ENCODE data around the gene SLC2A1.
"Not testable (repeated sequence)": the region's sequence is repeated elsewhere in the genome, so short reads cannot be mapped to it uniquely, and the experiment has no call there.

The SLC2A1 gene

GRCh38 chr1:42927274-42927841 is 31.3 kb downstream of the SLC2A1 start:
- no peak for DNase-seq

- no peak for DNase-seq
Measured at GRCh38 chr1:42926879-42927242, 31.8 kb downstream of the SLC2A1 start.

DNA sequence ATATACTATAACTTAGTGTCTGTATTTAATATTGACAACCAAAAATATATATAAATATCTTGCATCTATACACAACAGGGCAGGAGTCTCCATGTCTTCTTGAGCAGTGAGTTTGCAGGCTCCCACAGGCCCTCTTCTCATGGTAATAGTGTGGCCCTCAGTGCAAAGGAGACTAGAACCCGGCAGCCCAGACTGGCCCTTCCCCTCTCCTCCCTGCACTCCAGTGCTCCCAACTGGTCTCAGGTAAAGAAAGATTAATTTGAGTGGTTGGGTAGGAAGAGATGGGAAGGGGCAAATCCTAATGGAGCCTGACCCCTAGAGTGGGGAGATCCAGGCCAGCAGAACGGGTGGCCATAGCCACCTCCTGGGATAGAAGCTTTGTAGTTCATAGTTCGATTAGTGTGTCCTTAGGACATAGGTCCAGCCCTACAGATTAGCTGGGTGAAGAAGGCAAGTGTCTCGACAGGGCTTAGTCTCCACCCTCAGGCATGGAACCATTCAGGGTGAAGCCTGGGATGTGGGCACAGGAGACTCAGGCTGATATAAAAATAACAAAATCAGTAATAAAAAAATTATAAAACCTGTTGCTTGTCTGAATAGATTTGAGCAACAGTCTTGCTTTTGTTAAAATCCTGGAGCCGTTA is 32.3 kb downstream of the SLC2A1 start:
- DNase-seq: no peak

DNA sequence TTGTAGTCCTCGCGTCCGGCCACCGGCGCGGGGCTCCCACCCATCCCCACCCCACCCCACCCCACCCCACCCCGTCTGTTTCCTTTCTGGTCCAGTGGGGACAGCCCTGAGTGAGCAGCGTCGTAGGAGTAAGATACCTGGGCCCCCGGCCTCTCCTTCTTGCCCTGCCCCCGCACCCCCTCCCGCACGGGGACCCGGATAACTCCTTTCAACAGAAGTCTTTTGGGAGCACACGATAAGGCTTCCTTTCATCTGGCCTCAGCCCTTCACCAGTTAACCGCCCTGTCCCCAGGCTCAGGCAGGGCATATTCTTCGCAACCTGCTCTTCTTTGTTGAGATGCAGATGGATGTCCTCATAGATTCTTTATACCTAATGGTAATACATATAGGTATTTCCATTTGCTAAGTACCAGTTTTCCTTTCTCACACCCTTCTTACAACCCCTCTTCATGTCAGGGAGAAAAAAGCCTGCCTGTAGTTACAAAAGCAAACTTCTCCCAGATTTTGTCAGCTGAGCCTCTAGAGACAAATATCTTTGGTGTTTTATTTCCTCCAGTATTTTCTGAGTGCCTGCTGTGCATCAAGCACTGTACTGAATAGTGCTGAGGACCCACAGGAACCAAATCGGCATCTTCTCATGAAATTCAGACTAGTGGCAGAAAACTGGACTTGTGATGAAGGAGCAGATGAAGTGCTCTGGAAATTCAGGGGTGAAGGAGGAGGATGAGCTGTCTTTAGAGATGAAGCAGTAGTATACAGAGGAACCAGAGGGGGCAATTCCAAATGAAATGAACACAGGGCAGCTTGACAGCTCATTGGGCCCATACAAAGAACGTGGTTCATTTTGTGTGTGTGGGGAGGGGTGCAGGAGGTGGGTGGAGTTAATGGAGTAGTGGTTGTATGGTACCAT is 33.6 kb downstream of the SLC2A1 start:
- DNase-seq: no peak

DNA sequence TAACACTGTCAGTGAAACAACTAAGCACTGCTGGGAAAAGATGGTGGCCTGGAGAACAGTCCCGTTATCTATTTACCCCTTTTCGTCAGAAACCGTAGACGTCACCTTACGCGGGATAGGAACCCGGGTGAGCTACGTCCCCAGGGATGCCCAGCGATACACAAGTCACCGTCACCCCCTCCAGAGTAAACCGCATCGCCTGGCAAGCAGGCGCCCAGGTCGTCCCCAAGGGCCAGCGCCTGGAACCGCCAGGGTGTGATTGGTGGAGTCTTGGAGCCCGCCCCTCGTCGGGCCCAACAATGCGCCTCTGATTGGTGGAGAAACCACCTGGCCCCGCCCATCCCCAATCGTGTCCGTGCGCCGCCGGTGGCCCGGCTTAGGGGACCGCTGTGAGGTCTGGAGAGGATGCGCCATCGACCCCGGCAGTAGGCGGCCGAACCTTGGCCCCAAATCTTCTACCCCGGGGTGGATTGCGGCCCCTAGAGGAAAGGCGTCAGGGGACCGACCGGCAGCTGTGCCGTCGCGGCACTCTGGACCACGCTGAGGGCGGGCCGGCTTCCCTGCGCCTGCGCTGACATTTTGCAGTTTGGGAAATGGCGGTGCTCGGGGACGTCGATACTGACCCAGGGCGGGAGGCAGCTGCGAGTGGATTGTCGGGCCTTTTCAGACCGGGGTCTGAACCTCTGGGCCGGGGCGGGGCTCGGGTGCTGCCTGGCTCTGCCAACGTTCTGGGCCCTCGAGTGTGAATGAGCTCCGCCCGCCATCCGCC is 34.4 kb downstream of the SLC2A1 start:
- peak; percentile 92 for DNase-seq

GRCh38 chr1:42923367-42924081 is 35.1 kb downstream of the SLC2A1 start:
- no peak for DNase-seq

- peak; percentile 70 to 81 for DNase-seq
Measured at GRCh38 chr1:42922687-42923366, 35.8 kb downstream of the SLC2A1 start.

DNA sequence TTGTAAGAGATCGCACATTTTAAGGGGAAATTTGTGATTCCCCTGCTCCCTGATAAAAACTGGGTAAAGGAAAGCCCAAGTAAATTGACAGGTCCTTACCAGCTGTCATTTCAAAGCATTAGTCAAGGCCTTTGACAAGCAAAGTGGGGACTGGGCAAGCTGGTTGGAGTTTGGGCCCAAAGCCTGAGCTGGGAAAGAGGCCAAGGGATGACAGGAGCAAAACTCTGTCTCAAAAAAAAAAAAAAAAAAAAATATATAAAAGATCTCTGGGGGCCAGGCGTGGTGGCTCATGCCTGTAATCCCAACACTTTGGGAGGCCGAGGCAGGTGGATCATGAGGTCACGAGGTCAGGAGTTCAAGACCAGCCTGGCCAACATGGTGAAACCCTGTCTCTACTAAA is 36.9 kb downstream of the SLC2A1 start:
- DNase-seq: no peak

DNA sequence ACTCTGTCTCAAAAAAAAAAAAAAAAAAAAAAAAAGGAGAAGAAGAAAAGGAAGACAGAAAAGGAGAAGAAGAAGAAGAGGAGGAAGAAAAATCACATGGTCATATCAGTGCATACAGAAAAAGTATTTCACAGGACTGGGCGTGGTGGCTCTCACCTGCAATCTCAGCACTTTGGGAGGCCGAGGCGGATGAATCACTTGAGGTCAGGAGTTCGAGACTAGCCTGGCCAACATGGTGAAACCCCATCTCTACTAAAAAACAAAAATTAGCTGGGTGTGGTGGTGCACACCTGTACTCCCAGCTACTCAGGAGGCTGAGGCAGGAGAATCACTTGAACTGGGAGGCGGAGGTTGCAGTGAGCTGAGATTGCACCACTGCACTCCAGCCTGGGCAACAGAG is 39.0 kb downstream of the SLC2A1 start:
- DNase-seq: not testable (repeated sequence)

GRCh38 chr1:42917241-42917495 is 41.5 kb downstream of the SLC2A1 start:
- no peak for DNase-seq

GRCh38 chr1:42915456-42915855 is 43.2 kb downstream of the SLC2A1 start:
- no peak for DNase-seq

GRCh38 chr1:42914092-42914627 is 44.5 kb downstream of the SLC2A1 start:
- DNase-seq: no peak

DNA sequence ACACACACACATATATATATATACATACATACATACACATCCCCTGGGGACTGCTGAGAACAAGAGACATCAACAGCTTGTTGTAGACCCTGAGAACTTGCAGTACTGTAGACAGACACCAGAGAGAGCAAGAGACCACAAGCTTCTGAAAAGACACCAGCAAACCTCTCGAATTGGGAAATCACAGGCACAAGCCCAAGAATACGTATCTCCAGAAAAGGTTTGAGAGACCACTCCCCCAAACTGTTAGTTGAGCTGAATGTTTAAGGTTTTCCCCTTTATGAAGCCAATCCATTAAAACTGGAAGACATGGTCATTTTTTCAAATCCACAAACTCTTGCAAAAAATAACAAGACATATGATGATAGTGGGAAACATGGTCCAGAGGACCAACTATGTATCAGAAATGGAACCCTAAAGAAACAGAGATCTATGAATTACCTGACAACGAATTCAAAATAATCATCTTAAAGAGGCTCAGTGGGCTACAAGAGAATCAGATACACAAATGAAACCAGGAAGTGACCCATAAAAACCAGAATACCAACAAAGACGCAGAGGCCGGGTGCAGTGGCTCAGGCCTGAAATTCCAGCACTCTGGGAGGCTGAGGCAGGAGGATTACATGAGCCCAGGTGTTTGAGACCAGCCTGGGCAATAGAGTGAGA is 45.1 kb downstream of the SLC2A1 start:
- DNase-seq: peak; percentile 70 to 84

DNA sequence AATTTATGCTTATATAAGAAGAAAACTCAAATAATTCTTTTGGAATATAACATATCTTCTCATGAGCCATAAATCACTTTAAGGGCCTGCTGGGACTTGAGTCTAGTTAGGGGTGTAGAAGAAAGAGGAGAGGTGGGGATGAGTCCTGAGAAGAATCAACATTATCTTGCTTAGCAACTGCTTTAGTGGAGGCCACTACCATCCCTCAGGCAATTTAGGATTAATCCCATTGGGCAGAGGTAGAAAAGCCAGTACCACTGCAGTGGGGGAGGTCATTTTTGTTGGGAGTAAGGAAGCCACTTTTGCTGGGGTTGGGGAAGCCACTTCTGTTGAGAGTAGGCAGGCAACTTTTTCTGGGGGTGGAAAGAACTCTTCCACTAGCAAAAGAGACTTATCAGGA is 47.7 kb downstream of the SLC2A1 start:
- no peak for DNase-seq

DNA sequence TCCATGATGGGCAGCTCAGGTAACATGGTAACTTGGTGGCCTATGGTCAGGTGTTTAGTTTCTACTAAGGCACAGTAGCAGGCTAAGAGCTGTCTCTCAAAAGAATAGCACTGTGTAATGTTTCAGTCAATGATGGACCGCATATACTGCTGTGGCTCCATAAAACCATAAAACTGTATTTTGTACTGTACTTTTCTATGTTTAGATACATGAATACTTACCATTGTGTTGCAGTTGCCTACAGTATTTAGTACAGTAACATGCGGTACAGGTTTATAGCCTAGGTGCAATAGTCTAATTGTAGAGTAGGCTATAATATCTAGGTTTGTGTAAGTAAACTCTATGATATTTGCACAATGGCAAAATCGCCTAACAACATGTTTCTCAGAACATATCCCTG is 50.6 kb downstream of the SLC2A1 start:
- no peak for DNase-seq

GRCh38 chr1:42904434-42904833 is 54.2 kb downstream of the SLC2A1 start:
- DNase-seq: no peak

GRCh38 chr1:42899960-42900359 is 58.7 kb downstream of the SLC2A1 start:
- not testable (repeated sequence) for DNase-seq

DNA sequence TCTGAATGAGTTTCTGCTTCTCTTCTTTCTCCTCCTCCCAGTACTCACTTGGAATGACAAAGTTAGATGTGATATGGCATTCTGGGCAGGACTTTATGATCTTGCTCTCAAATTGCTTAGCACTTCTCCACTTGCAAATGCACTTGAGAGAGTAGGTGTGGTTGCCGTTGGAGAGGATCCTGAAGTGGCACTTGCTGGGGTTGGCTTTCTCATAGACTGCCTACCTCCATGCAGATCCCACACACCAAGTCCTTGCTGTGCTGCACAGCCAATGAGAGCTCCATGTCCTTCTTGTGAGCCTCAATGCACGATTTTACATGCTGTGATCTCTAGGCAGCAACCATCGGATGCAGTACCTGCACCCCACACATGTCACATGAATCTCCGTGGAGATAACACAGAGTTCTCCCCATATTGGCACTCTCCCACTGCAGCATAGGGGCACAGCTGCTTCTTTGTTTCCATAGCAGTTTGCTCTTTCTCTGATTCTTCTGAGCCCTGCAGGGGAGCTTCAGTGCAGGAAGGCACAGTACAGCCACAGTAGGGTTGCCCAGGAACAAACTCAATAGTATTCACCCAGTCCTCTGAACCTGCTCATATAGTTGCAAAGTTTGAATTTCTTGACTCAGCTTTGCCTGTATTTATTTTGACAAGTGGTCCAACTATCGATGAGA is 67.1 kb downstream of the SLC2A1 start:
- no peak for DNase-seq

DNA sequence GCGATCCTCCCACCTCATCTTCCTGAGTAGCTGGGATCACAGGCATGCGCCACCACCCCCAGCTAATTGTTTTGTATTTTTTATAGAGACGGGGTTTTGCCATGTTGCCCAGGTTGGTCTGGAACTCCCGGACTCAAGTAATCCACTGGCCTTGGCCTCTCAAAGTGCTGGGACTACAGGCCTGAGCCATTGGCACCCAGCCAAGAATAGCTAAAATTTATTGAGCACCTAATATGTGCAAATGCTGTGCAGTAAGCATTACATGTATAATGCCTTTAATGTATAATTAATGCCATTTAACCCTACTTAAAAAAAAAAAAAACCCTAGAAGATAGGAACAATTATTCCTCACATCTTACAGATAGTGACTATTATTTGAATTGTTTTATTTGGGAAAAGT is 69.4 kb downstream of the SLC2A1 start:
- no peak for DNase-seq

DNA sequence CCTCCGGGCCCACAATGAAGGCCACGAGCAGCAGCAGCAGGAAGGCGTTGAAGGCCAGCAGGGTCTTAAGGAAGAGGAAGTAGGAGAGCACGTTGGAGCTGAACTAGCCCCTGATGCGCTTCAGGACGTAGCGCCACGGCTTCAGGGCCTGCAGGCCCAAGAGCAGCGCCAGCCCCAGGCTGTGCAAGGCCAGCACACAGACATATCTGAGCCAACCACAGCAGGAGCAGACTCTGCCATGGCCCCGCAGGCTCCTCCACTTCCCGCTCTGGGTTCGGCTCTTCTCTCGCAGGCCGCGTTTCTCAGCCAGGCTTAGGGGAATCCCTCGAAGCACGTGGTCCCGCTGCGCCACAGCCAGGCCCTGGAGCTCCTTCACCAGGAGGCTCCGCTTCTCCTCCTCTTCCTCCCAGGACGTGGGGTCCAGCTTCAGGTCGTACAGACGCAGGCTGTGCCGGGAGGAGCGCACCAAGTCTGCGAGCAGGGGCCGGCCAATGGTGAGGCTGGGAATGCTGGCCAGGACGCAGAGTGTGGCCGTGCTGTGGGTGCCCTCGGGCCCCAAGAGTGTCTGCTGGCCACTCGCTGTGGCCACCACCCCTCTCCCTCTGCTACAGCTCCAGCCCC is 70.5 kb downstream of the SLC2A1 start:
- DNase-seq: no peak
